GM18505 (cell line): ENCODE data around the gene LZTR1.

ENCODE experiments used
- ATAC-seq: cut with Tn5 transposase; IDR thresholded peaks from one replicate; pipeline ENCODE4 v1.9.1; 2021; ENCODE audit not compliant: unreplicated experiment
- POLR2A ChIP-seq: IDR thresholded peaks from 4 replicates; pipeline ENCODE4 v1.6.1; 2011; ENCODE audit warnings: borderline replicate concordance; ENCODE audit not compliant: insufficient read depth, insufficient read length; ENCODE audit errors: extremely low read depth

The LZTR1 gene

DNA sequence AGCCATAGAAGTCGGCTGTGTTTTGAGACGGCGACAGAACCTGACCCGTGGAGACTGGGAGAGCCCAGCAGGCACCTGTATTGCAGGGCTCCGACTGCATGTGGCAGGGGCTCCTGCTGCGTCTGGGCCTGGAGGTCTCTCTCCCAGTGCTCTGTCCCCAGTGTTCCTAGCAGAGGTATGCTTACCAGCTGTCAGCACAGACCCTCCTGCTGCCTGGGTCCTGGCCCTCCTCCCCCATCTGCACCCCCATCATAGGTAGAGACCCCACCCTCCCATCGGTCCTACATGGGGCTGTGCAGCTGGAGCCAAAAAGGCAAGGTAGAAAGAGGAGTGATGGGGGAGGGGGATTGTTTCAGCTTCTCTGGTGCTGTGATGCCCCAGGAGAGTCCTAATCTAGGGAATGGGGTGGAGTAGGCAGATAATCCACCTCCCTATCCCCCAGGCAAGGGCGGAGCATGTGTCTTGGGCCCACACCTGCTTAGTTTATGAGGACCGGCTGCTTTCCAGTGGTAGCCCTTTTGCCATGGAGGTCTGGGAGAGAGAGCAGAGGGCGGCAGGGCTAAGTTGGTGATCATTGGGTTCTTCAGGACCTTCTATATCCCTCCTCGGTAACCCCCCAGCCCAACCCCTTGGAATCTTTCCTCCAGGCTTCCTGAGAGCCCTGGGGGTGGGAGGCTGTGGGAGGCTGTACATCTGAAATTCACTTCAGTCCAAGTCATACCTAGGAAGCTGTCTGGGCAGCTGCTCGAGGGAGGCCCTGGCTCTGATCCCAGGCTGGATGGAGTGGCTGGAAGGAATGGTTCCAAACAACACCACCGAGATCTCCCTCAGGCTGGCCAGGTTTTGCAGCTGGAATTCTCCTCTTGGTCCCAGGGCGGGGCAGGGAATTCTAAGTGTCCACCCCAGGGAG is 44.9 kb downstream of the LZTR1 start:
- ATAC-seq = no peak
- TF ChIP-seq POLR2A = no peak

GRCh38 chr22:21028277-21029251 is 46.5 kb downstream of the LZTR1 start:
- no peak for TF ChIP-seq POLR2A
- ATAC-seq = no peak

DNA sequence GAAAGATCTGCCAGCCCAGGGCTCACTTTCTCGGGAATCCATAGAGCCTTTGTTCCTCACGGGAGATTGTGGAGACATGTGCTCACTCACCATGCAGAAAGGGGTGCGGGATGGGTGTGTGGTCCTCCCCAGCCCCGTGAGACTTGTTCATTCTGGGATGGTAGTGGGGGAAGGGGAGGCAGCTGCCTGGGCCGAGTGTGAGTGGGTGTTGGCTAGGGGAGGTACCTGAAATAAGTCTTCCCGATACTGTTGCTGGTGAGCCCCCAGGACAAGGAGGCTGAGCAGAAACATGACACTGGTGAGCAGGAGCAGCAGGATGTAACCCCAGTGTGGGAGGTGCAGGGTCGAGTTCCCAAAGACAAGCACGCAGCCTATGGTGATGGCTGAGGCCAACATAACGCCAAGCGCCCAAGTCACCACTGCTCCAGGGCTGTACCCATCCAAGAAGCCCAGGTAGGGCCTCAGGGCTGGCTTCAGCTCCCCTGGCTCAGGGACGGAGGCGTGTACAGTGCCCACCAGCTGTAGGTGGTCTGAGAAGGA is 47.5 kb downstream of the LZTR1 start:
- no peak for ATAC-seq
- no peak for TF ChIP-seq POLR2A

GRCh38 chr22:21030032-21030431 is 47.9 kb downstream of the LZTR1 start:
- TF ChIP-seq POLR2A = no peak
- ATAC-seq = no peak

- no peak for TF ChIP-seq POLR2A
- ATAC-seq = no peak
These were observed 48.8 kb downstream of the LZTR1 start for GRCh38 chr22:21030621-21031544.

GRCh38 chr22:21031545-21032036 is 49.5 kb downstream of the LZTR1 start:
- no peak for TF ChIP-seq POLR2A
- ATAC-seq = no peak

DNA sequence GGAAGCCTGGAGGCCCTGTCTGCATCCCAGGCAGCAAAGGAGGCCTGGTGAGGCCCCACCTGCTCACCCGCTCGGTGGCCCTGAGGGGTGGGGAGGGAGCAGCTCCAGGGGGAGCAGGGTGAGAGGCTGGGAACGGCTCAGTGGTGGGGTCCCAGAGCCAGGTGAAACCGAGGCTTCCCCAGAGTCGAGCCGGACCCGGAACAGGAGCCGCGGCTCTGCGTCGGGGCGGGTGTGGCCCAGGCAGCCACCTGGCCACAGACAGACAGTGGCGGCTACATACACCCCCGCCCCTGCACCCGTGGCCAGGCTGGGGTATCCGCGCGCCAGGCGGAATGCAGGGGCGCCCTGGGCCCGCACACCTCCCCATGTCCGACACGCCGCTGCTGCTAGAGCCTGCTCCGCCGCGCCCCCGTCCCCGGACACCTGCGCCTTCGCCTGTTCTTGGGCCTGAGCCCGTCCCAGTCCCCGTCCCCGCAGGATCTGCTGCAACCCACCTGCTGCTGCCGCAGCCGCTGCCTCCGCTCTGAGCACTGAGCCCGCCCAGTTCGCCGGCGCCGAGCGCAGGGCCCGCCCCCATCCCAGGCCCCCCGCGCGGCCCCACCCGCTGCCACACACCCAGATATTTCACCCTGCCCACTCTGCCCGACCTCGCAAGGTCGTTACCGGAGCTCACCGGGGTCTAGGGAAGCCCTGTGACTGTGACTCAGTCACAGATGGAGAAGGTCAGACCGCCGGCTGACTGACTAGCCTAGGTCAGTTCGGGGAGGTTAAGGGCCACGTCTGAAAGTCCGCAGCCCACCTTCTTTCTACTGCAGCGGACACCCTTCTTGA is 50.2 kb downstream of the LZTR1 start, which contains the start of gene SLC7A4:
TSS of gene SLC7A4 (minus strand) at position 525 of the 831 bp plus-strand sequence. CDS start 749 bp downstream, outside the sequence.
- no peak for TF ChIP-seq POLR2A
- ATAC-seq = no peak

- TF ChIP-seq POLR2A = no peak
- ATAC-seq = no peak
These were observed 51.0 kb downstream of the LZTR1 start for GRCh38 chr22:21032868-21033688.

GRCh38 chr22:21033895-21034294 is 51.8 kb downstream of the LZTR1 start:
- TF ChIP-seq POLR2A = no peak
- ATAC-seq = no peak

DNA sequence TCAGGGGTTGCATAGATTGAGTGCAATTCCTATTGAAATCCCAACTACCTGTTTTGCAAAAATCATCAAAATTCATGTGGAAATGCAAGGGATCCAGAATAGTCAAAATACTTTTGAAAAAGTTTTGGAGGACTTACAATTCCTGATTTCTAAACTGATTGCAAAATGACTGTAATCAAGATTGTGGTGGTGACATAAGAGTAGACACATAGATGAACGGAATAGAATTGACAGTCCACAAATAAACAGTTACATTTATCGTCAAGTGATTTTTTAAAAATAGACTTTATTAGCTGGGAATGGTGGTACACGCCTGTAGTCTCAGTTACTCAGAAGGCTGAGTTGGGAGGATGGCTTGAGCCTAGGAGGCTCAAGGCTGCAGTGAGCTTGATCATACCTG is 52.9 kb downstream of the LZTR1 start:
- TF ChIP-seq POLR2A = no peak
- no peak for ATAC-seq
